ENCODE measurements around the gene ATG5.

ATG5 gene

GRCh38 chr6:106347219-106347618 lies 21.7 kb upstream of the ATG5 start:
- H3K9me3 ChIP-seq (ENCODE audit: insufficient read depth, low read depth, low read length), result no peaks in the 10 kb centered on the region
- no peak overlapping the region for H3K9ac ChIP-seq (ENCODE audit: low read depth, low read length)
- H3K27me3 ChIP-seq (ENCODE audit: insufficient read depth, low read length), result no peaks in the 10 kb centered on the region
- H3K27ac ChIP-seq (ENCODE audit: low read length), result no peak overlapping the region
- no peak overlapping the region for H3K4me3 ChIP-seq (ENCODE audit: low read length)
- H3K36me3 ChIP-seq (ENCODE audit: insufficient read depth, low read depth, low read length), result no peaks in the 10 kb centered on the region
- no peaks in the 10 kb centered on the region for H3K4me1 ChIP-seq (ENCODE audit: insufficient read depth, low read length)

- no peak overlapping the region for H3K9ac ChIP-seq (ENCODE audit: low read depth, low read length)
These were observed 13.9 kb upstream of the ATG5 start for GRCh38 chr6:106339334-106340029.

DNA sequence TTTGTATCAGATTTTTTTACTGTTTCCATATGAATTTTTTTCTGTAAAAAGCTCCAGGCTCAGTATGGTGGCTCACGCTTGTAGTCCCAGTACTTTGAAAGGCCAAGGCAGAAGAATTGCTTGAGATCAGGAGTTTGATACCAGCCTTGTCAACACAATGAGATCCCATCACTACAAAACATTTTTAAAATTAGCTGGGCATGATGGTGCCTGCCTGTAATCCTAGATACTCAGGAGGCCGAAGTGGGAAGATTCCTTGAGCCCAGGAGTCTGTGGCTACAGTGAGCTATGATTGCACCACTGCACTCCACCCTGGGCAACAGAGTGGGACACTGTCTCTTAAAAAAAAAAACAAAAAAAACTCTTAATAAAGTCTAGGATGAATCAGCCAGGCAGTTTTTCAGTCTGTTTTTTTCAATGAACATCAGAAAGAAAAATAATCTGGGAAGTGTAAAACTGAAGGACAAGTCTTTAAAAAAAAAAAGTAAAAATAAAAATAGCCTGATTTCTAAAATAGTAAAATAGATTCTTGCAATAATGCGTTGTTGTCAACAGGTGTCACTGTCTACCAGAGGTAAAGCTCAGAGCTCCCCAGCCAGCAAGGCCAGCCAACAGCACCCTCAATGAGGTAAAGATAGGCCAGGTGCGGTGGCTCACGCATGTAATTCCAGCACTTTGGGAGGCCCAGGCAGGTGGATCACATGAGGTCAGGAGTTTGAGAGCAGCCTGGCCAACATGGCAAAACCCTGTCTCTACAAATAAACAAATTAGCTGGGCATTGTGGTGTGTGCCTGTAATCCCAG lies 9.3 kb upstream of the ATG5 start:
- no peak overlapping the region for H3K27ac ChIP-seq (ENCODE audit: low read length)
- no peaks in the 10 kb centered on the region for H3K36me3 ChIP-seq (ENCODE audit: insufficient read depth, low read depth, low read length)
- H3K9ac ChIP-seq (ENCODE audit: low read depth, low read length), result no peak overlapping the region
- no peaks in the 10 kb centered on the region for H3K4me1 ChIP-seq (ENCODE audit: insufficient read depth, low read length)
- H3K27me3 ChIP-seq (ENCODE audit: insufficient read depth, low read length), result no peaks in the 10 kb centered on the region
- H3K4me3 ChIP-seq (ENCODE audit: low read length), result no peak overlapping the region
- no peaks in the 10 kb centered on the region for H3K9me3 ChIP-seq (ENCODE audit: insufficient read depth, low read depth, low read length)

More at GRCh38 chr6:106339334-106340029, 13.9 kb upstream of the ATG5 start:
- H3K27me3 ChIP-seq (ENCODE audit: insufficient read depth, low read length), result no peaks in the 10 kb centered on the region
- no peak overlapping the region for H3K27ac ChIP-seq (ENCODE audit: low read length)
- H3K4me1 ChIP-seq (ENCODE audit: insufficient read depth, low read length), result no peaks in the 10 kb centered on the region
- no peaks in the 10 kb centered on the region for H3K36me3 ChIP-seq (ENCODE audit: insufficient read depth, low read depth, low read length)
- no peak overlapping the region for H3K4me3 ChIP-seq (ENCODE audit: low read length)
- no peaks in the 10 kb centered on the region for H3K9me3 ChIP-seq (ENCODE audit: insufficient read depth, low read depth, low read length)

DNA sequence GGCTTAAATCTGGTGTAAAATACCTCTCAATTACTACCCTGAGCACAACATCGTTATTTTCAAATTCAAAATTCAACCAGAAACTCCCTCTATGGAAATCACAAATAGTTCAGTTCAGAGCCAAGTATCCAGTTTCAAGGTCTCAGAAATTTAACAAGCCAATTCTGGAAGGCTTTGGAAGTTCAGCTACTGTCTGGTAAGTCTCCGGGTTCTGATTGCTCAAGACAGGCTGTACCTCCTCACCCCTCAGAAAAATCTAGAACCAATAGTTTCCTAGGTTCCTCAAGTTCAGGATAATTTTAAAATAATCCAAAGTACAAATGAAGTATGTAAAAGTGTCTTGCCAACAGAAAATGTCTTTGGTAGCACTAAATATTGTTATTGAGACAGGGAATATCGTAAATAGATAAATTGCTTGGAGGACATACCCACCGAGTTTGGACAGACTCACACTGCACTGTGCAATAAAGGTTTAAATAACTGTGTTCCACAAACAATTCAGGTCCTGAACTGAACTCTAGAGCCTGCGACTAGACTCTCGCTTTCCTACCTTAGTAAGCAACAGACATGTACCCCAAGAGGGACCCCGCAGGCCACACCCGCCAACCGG lies 729 bp downstream of the ATG5 start:
- Histone ChIP-seq H3K27ac (ENCODE audit: low read length) (peak overlapping the region; percentile 52), H3K4me1 (ENCODE audit: insufficient read depth, low read length) (peaks cover 4% of the 10 kb centered on the region; the same call in 1 of the 2 replicates), H3K4me3 (ENCODE audit: low read length) (peak overlapping the region; percentile 91), H3K9ac (ENCODE audit: low read depth, low read length) (peak overlapping the region; percentile 90), H3K36me3 (ENCODE audit: insufficient read depth, low read depth, low read length) (no peaks in the 10 kb centered on the region), H3K27me3 (ENCODE audit: insufficient read depth, low read length) (no peaks in the 10 kb centered on the region), H3K9me3 (ENCODE audit: insufficient read depth, low read depth, low read length) (no peaks in the 10 kb centered on the region)

- H3K27ac ChIP-seq (ENCODE audit: low read length), result no peak overlapping the region
- no peaks in the 10 kb centered on the region for H3K9me3 ChIP-seq (ENCODE audit: insufficient read depth, low read depth, low read length)
- H3K4me3 ChIP-seq (ENCODE audit: low read length), result no peak overlapping the region
- H3K9ac ChIP-seq (ENCODE audit: low read depth, low read length), result no peak overlapping the region
- H3K36me3 ChIP-seq (ENCODE audit: insufficient read depth, low read depth, low read length), result no peaks in the 10 kb centered on the region
- H3K27me3 ChIP-seq (ENCODE audit: insufficient read depth, low read length), result no peaks in the 10 kb centered on the region
- peaks cover 4% of the 10 kb centered on the region; the same call in 1 of the 2 replicates for H3K4me1 ChIP-seq (ENCODE audit: insufficient read depth, low read length)
These were observed 3.6 kb downstream of the ATG5 start for GRCh38 chr6:106321940-106322339.

DNA sequence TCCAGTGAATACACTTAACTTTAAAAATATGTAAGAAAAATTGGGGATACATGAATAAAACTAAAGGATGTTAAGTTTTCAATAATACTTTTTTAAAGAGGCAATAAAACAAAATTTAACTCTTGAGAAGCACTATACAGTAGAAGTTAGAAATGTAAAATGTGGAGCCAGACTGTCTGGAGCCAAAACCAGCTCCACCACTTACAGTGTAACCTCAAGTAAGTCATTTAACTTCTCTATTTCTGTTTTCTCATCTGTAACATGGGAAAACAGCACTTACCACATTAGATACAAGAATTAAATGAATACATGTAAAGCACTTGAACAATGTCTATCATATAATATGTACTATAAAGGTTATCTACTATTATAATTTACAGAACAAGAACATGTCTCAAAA lies 6.7 kb downstream of the ATG5 start:
- Histone ChIP-seq H3K27ac (ENCODE audit: low read length) (no peak overlapping the region), H3K27me3 (ENCODE audit: insufficient read depth, low read length) (no peaks in the 10 kb centered on the region), H3K4me3 (ENCODE audit: low read length) (no peak overlapping the region), H3K9me3 (ENCODE audit: insufficient read depth, low read depth, low read length) (no peaks in the 10 kb centered on the region), H3K9ac (ENCODE audit: low read depth, low read length) (no peak overlapping the region), H3K4me1 (ENCODE audit: insufficient read depth, low read length) (no peaks in the 10 kb centered on the region), H3K36me3 (ENCODE audit: insufficient read depth, low read depth, low read length) (peaks cover 23% of the 10 kb centered on the region)

DNA sequence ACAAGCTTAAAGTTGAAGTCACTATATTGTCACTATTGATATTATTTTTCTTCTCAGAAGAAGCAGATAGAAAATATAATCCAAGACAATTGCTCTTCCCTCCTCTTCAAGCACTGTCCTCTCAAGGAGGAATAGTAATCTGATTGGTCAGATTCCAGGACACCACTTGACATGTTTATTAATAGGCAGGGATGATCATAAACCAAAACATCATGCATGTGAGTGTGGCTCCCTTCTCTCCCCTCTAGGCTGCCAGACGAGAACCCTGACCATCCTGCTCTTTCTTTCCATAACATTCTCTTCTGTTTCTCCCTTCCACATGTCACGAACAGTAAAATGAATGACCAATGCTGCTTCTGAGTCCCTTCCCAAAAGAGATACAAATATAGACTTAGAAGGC lies 7.5 kb downstream of the ATG5 start:
- H3K9ac ChIP-seq (ENCODE audit: low read depth, low read length), result no peak overlapping the region
- no peak overlapping the region for H3K4me3 ChIP-seq (ENCODE audit: low read length)
- peaks cover 30% of the 10 kb centered on the region for H3K36me3 ChIP-seq (ENCODE audit: insufficient read depth, low read depth, low read length)
- no peaks in the 10 kb centered on the region for H3K27me3 ChIP-seq (ENCODE audit: insufficient read depth, low read length)
- H3K9me3 ChIP-seq (ENCODE audit: insufficient read depth, low read depth, low read length), result no peaks in the 10 kb centered on the region
- H3K27ac ChIP-seq (ENCODE audit: low read length), result no peak overlapping the region
- H3K4me1 ChIP-seq (ENCODE audit: insufficient read depth, low read length), result no peaks in the 10 kb centered on the region

- Histone ChIP-seq H3K9me3 (ENCODE audit: insufficient read depth, low read depth, low read length) (no peaks in the 10 kb centered on the region), H3K4me3 (ENCODE audit: low read length) (no peak overlapping the region), H3K9ac (ENCODE audit: low read depth, low read length) (no peak overlapping the region), H3K27me3 (ENCODE audit: insufficient read depth, low read length) (no peaks in the 10 kb centered on the region), H3K4me1 (ENCODE audit: insufficient read depth, low read length) (no peaks in the 10 kb centered on the region), H3K27ac (ENCODE audit: low read length) (no peak overlapping the region), H3K36me3 (ENCODE audit: insufficient read depth, low read depth, low read length) (peaks cover 37% of the 10 kb centered on the region)
These were observed 9.2 kb downstream of the ATG5 start for GRCh38 chr6:106316375-106316766.

GRCh38 chr6:106315765-106316374 lies 9.7 kb downstream of the ATG5 start:
- no peaks in the 10 kb centered on the region for H3K27me3 ChIP-seq (ENCODE audit: insufficient read depth, low read length)
- peaks cover 42% of the 10 kb centered on the region for H3K36me3 ChIP-seq (ENCODE audit: insufficient read depth, low read depth, low read length)
- no peak overlapping the region for H3K4me3 ChIP-seq (ENCODE audit: low read length)
- no peak overlapping the region for H3K9ac ChIP-seq (ENCODE audit: low read depth, low read length)
- no peaks in the 10 kb centered on the region for H3K9me3 ChIP-seq (ENCODE audit: insufficient read depth, low read depth, low read length)
- H3K27ac ChIP-seq (ENCODE audit: low read length), result no peak overlapping the region
- H3K4me1 ChIP-seq (ENCODE audit: insufficient read depth, low read length), result no peaks in the 10 kb centered on the region

DNA sequence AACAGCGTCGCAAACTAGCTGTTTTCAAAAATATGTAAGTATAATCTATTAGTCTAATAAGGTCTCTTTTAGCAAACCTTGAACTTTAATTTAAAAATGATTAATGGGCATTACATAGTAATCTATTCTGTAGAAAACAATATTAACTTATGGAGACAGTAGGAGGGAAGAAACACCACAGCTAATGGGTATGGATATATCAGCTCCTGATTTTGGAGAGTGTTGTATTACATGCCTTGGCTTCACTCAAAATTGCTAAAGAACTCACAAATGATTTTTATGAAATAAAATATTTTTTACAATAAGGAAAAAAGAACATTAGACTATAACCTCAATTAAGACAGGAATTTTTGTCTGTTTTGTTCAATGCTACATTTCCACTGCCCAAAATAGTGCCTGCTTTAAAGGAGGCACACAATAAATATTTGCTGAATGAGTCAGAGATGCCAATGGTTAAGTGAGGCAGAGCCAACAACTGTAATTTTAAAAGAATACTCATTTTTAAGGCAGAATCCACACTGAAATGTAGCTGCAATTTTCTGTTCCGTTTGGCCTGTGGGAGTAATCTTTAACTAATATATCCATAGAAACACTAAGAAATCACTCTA lies 15.7 kb downstream of the ATG5 start:
- no peak overlapping the region for H3K27ac ChIP-seq (ENCODE audit: low read length)
- H3K4me1 ChIP-seq (ENCODE audit: insufficient read depth, low read length), result no peaks in the 10 kb centered on the region; the same call in 1 of the 2 replicates
- no peaks in the 10 kb centered on the region for H3K9me3 ChIP-seq (ENCODE audit: insufficient read depth, low read depth, low read length)
- H3K27me3 ChIP-seq (ENCODE audit: insufficient read depth, low read length), result no peaks in the 10 kb centered on the region
- peaks cover 42% of the 10 kb centered on the region for H3K36me3 ChIP-seq (ENCODE audit: insufficient read depth, low read depth, low read length)
- H3K9ac ChIP-seq (ENCODE audit: low read depth, low read length), result no peak overlapping the region
- H3K4me3 ChIP-seq (ENCODE audit: low read length), result no peak overlapping the region

GRCh38 chr6:106308985-106309384 lies 16.6 kb downstream of the ATG5 start:
- Histone ChIP-seq H3K9ac (ENCODE audit: low read depth, low read length) (no peak overlapping the region), H3K4me1 (ENCODE audit: insufficient read depth, low read length) (no peaks in the 10 kb centered on the region; the same call in 1 of the 2 replicates), H3K36me3 (ENCODE audit: insufficient read depth, low read depth, low read length) (peaks cover 35% of the 10 kb centered on the region), H3K27ac (ENCODE audit: low read length) (no peak overlapping the region), H3K4me3 (ENCODE audit: low read length) (no peak overlapping the region), H3K9me3 (ENCODE audit: insufficient read depth, low read depth, low read length) (no peaks in the 10 kb centered on the region), H3K27me3 (ENCODE audit: insufficient read depth, low read length) (no peaks in the 10 kb centered on the region)

Data from iPS-20b (cell line).